ENCODE results near the gene C4BPA. TPM values are rescaled to one million over a fixed set of nuclear protein-coding genes. Genes with fewer than 3 reads are reported as not detected.

Gene C4BPA
- total and polyA plus RNA-seq, 2 of the 8 experiments (the other 6 are each of a cell fraction or from before 2014, with no cell fraction given): not detected

GRCh38 chr1:207089627-207090355, 14.2 kb upstream of the C4BPA start:
- POLR2A ChIA-PET (ENCODE audit: partially characterized antibody): no interaction called here
- H2AK5ac ChIP-seq (ENCODE audit: low read depth, low read length): no peak overlapping the region
- H3K14ac ChIP-seq (ENCODE audit: insufficient read length): no peak overlapping the region
- no peaks in the 10 kb centered on the region for H3K79me1 ChIP-seq (ENCODE audit: low read depth, low read length)
- H3K36me3 ChIP-seq (ENCODE audit: control insufficient read depth in 2 of 4, insufficient read depth in 4 of 4, low read length in 3 of 4): no peaks in the 10 kb centered on the region; a peak in 1 of 8 replicates
- H3K9ac ChIP-seq (replicated peaks in 1 of 4; ENCODE audit: extremely low read depth in 1 of 4, low read depth in 3 of 4, low read length in 3 of 4): no peak overlapping the region
- CTCF ChIA-PET (ENCODE audit: partially characterized antibody): interaction anchor here (0.9 to 1.7 kb wide), 3 partner anchors 11 to 312 kb away, joined by 3 read pairs; no protein-coding TSS in a partner anchor
- no peaks in the 10 kb centered on the region for H3K27me3 ChIP-seq (replicated peaks in 1 of 4; ENCODE audit: control insufficient read depth in 3 of 4, extremely low read depth in 1 of 4, insufficient read depth in 3 of 4, low read length in 3 of 4)
- H3K23me2 ChIP-seq (ENCODE audit: low read depth, low read length): no peaks in the 10 kb centered on the region
- no peak overlapping the region for H3K27ac ChIP-seq (ENCODE audit: low read depth, low read length)
- no peak overlapping the region for H4K8ac ChIP-seq (ENCODE audit: extremely low read depth, insufficient read depth, low read length)
- no peak overlapping the region for H3K23ac ChIP-seq (ENCODE audit: insufficient read length)
- no peak overlapping the region for H4K91ac ChIP-seq (replicated peaks; ENCODE audit: insufficient read length, low read length)
- H3K9me3 ChIP-seq (ENCODE audit: insufficient read depth in 2 of 2, low read depth in 1 of 2, low read length in 1 of 2): no peaks in the 10 kb centered on the region
- no peaks in the 10 kb centered on the region for H3K79me2 ChIP-seq (ENCODE audit: control insufficient read depth in 1 of 2, insufficient read depth in 2 of 2, low read length in 2 of 2)
- H3K18ac ChIP-seq (ENCODE audit: extremely low read depth, low read length): no peak overlapping the region
- no peak overlapping the region for H3K4ac ChIP-seq (replicated peaks; ENCODE audit: insufficient read length, low read depth, low read length)
- H4K5ac ChIP-seq (ENCODE audit: insufficient read length, low read depth, low read length): no peak overlapping the region
- FAIRE-seq: no peak
- no peak overlapping the region for H2BK12ac ChIP-seq (ENCODE audit: low read depth, low read length)
- H3K56ac ChIP-seq (replicated peaks; ENCODE audit: insufficient read length, low read depth, low read length): no peak overlapping the region
- H2AFZ ChIP-seq (ENCODE audit: low read length): no peak overlapping the region
- no peaks in the 10 kb centered on the region for H4K20me1 ChIP-seq (replicated peaks in 1 of 2; ENCODE audit: control insufficient read depth in 1 of 2, insufficient read depth in 2 of 2, low read length in 2 of 2)
- WGBS, 2 experiments (ENCODE audit: extremely low coverage in 1 of 2, insufficient coverage in 1 of 2, insufficient read length in 1 of 2, insufficient replicate concordance in 2 of 2, low coverage in 1 of 2, low lambda C conversion rate in 2 of 2, missing lambda C conversion rate in 1 of 2): 93% methylated on average over 17 of the region's 17 CpGs; no CpG with 5 or more reads in 1 of the 2 experiments
- H3K4me3 ChIP-seq (ENCODE audit: extremely low read depth in 1 of 4, insufficient read depth in 2 of 4, low read depth in 3 of 4, low read length in 4 of 4): no peak overlapping the region
- H2BK15ac ChIP-seq (ENCODE audit: low read length): no peak overlapping the region
- H2BK20ac ChIP-seq (ENCODE audit: low read length): no peak overlapping the region
- DNase-seq (ENCODE audit: low read depth in 1 of 2, low spot score in 2 of 2): no peak
- H2BK120ac ChIP-seq (replicated peaks; ENCODE audit: low read depth, low read length): no peak overlapping the region
- H3K4me2 ChIP-seq (ENCODE audit: insufficient read depth in 1 of 2, low read depth in 2 of 2, low read length in 2 of 2): no peak overlapping the region
- H3K4me1 ChIP-seq (replicated peaks in 1 of 4; ENCODE audit: control insufficient read depth in 3 of 4, insufficient read depth in 4 of 4, low read length in 3 of 4): peaks cover 0 to 2% (median 0%) of the 10 kb centered on the region in 4 experiments; a peak in 2 of 7 replicates
- no peak overlapping the region for H2BK5ac ChIP-seq (ENCODE audit: low read depth, low read length)
- TF ChIP-seq JUND (IDR thresholded peaks at IDR 0.05; ENCODE audit: low read length) (no peak), SIN3A (conservative IDR thresholded peaks at IDR 0.05 in 1 of 2, IDR thresholded peaks at IDR 0.05 in 1 of 2; ENCODE audit: low read depth in 1 of 2, low read length in 2 of 2) (no peak), POU5F1 (IDR thresholded peaks at IDR 0.05; ENCODE audit: low read depth, low read length) (no peak), TAF7 (optimal IDR thresholded peaks at IDR 0.05; ENCODE audit: borderline replicate concordance, low read depth, low read length) (no peak), MAX (IDR thresholded peaks at IDR 0.05) (no peak), SRF (IDR thresholded peaks at IDR 0.05; ENCODE audit: low read depth, low read length) (no peak), CBX5 (IDR thresholded peaks at IDR 0.05; ENCODE audit: low read depth, low read length) (no peak), SP1 (IDR thresholded peaks at IDR 0.05; ENCODE audit: low read depth, low read length) (no peak), SUZ12 (IDR thresholded peaks at IDR 0.05; ENCODE audit: low read length) (no peak), SIRT6 (IDR thresholded peaks at IDR 0.05; ENCODE audit: low read length) (no peak), KDM5A (IDR thresholded peaks at IDR 0.05; ENCODE audit: low read length) (no peak), NRF1 (IDR thresholded peaks at IDR 0.05; ENCODE audit: low read depth, low read length) (no peak)
